Lower leg skin (tissue), 3 donors: Measurements from ENCODE around the gene EIPR1.

ENCODE experiments used
- POLR2A ChIP-seq, 2 donors: fragments of 450-650 bp; IDR thresholded peaks; one replicate each; pipeline ENCODE4 v1.6.1; 2016 to 2017; ENCODE audit warnings: antibody characterized with exemption in 2 of 2, mild to moderate bottlenecking in 1 of 2, moderate library complexity in 1 of 2
- TF ChIP-seq, protein P1 (sequence below), 3 donors: fragments of 450-650 bp; IDR thresholded peaks; one replicate each; pipeline ENCODE4 v1.5.1; 2016; ENCODE audit warnings: antibody characterized with exemption in 3 of 3, mild to moderate bottlenecking in 3 of 3, moderate library complexity in 2 of 3

GRCh38 chr2:3185256-3185655 is 192.4 kb downstream of the EIPR1 start:
- TF ChIP-seq POLR2A (IDR thresholded peaks at IDR 0.05), result no peak
- TF ChIP-seq, protein P1, sequence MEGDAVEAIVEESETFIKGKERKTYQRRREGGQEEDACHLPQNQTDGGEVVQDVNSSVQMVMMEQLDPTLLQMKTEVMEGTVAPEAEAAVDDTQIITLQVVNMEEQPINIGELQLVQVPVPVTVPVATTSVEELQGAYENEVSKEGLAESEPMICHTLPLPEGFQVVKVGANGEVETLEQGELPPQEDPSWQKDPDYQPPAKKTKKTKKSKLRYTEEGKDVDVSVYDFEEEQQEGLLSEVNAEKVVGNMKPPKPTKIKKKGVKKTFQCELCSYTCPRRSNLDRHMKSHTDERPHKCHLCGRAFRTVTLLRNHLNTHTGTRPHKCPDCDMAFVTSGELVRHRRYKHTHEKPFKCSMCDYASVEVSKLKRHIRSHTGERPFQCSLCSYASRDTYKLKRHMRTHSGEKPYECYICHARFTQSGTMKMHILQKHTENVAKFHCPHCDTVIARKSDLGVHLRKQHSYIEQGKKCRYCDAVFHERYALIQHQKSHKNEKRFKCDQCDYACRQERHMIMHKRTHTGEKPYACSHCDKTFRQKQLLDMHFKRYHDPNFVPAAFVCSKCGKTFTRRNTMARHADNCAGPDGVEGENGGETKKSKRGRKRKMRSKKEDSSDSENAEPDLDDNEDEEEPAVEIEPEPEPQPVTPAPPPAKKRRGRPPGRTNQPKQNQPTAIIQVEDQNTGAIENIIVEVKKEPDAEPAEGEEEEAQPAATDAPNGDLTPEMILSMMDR (IDR thresholded peaks at IDR 0.05), result no peak
